ENCODE measurements around the gene TRIM45.

Gene TRIM45

GRCh38 chr1:117101334-117101733, 20.2 kb downstream of the TRIM45 start:
- TF ChIP-seq POLR2A (IDR thresholded peaks at IDR 0.05; ENCODE audit: low read length) (no peak), GATA1 (IDR thresholded peaks at IDR 0.05; ENCODE audit: low read depth, low read length) (no peak)
- DNase-seq = no peak

GRCh38 chr1:117098287-117098890, 23.2 kb downstream of the TRIM45 start:
- TF ChIP-seq POLR2A (IDR thresholded peaks at IDR 0.05; ENCODE audit: low read length) (no peak), GATA1 (IDR thresholded peaks at IDR 0.05; ENCODE audit: low read depth, low read length) (no peak)
- no peak for DNase-seq

GRCh38 chr1:117097443-117097842, 24.1 kb downstream of the TRIM45 start:
- TF ChIP-seq POLR2A (IDR thresholded peaks at IDR 0.05; ENCODE audit: low read length) (no peak), GATA1 (IDR thresholded peaks at IDR 0.05; ENCODE audit: low read depth, low read length) (no peak)
- DNase-seq = no peak

GRCh38 chr1:117096951-117097408, 24.6 kb downstream of the TRIM45 start:
- no peak for DNase-seq
- TF ChIP-seq GATA1 (IDR thresholded peaks at IDR 0.05; ENCODE audit: low read depth, low read length) = no peak
- TF ChIP-seq POLR2A (IDR thresholded peaks at IDR 0.05; ENCODE audit: low read length) = no peak

GRCh38 chr1:117094841-117095604, 26.5 kb downstream of the TRIM45 start:
- TF ChIP-seq POLR2A (IDR thresholded peaks at IDR 0.05; ENCODE audit: low read length) (no peak), GATA1 (IDR thresholded peaks at IDR 0.05; ENCODE audit: low read depth, low read length) (no peak)
- DNase-seq = no peak

- TF ChIP-seq GATA1 (IDR thresholded peaks at IDR 0.05; ENCODE audit: low read depth, low read length) (no peak), POLR2A (IDR thresholded peaks at IDR 0.05; ENCODE audit: low read length) (no peak)
- DNase-seq = peak in 1 of 2 experiments; percentile 19
Observed at GRCh38 chr1:117093870-117094621, 27.5 kb downstream of the TRIM45 start.

GRCh38 chr1:117093091-117093534, 28.4 kb downstream of the TRIM45 start:
- no peak for DNase-seq
- TF ChIP-seq POLR2A (IDR thresholded peaks at IDR 0.05; ENCODE audit: low read length) (no peak), GATA1 (IDR thresholded peaks at IDR 0.05; ENCODE audit: low read depth, low read length) (no peak)

- no peak for DNase-seq
Observed at GRCh38 chr1:117092594-117092993, 29.0 kb downstream of the TRIM45 start.

GRCh38 chr1:117089996-117090395, 31.6 kb downstream of the TRIM45 start:
- DNase-seq = no peak
- TF ChIP-seq GATA1 (IDR thresholded peaks at IDR 0.05; ENCODE audit: low read depth, low read length) (no peak), POLR2A (IDR thresholded peaks at IDR 0.05; ENCODE audit: low read length) (no peak)

More at GRCh38 chr1:117092594-117092993, 29.0 kb downstream of the TRIM45 start:
- TF ChIP-seq GATA1 (IDR thresholded peaks at IDR 0.05; ENCODE audit: low read depth, low read length) = no peak

GRCh38 chr1:117087686-117088085, 33.9 kb downstream of the TRIM45 start:
- DNase-seq = no peak
- no peak for TF ChIP-seq GATA1 (IDR thresholded peaks at IDR 0.05; ENCODE audit: low read depth, low read length)
- TF ChIP-seq POLR2A (IDR thresholded peaks at IDR 0.05; ENCODE audit: low read length) = no peak

GRCh38 chr1:117084231-117084630, 37.3 kb downstream of the TRIM45 start:
- DNase-seq = no peak

GRCh38 chr1:117079737-117080136, 41.8 kb downstream of the TRIM45 start:
- DNase-seq = peak in 1 of 2 experiments; percentile 4
- no peak for TF ChIP-seq GATA1 (IDR thresholded peaks at IDR 0.05; ENCODE audit: low read depth, low read length)

More at GRCh38 chr1:117084231-117084630, 37.3 kb downstream of the TRIM45 start:
- TF ChIP-seq GATA1 (IDR thresholded peaks at IDR 0.05; ENCODE audit: low read depth, low read length) = no peak
- no peak for TF ChIP-seq POLR2A (IDR thresholded peaks at IDR 0.05; ENCODE audit: low read length)

GRCh38 chr1:117077267-117077666, 44.3 kb downstream of the TRIM45 start:
- DNase-seq = peak; percentile 7 to 58

GRCh38 chr1:117076648-117077047, 44.9 kb downstream of the TRIM45 start:
- no peak for DNase-seq
- TF ChIP-seq GATA1 (IDR thresholded peaks at IDR 0.05; ENCODE audit: low read depth, low read length) = no peak
- no peak for TF ChIP-seq POLR2A (IDR thresholded peaks at IDR 0.05; ENCODE audit: low read length)

More at GRCh38 chr1:117077267-117077666, 44.3 kb downstream of the TRIM45 start:
- TF ChIP-seq POLR2A (IDR thresholded peaks at IDR 0.05; ENCODE audit: low read length) = no peak
- no peak for TF ChIP-seq GATA1 (IDR thresholded peaks at IDR 0.05; ENCODE audit: low read depth, low read length)

Data from erythroblast (primary cell).